Glutamatergic neuron (in vitro differentiated cells): ENCODE measurements around the gene UTP11. TPM values are rescaled to one million over a fixed set of nuclear protein-coding genes. Genes with fewer than 3 reads are reported as not detected.

Source experiments
- DNase-seq: peaks from one replicate; pipeline ENCODE4 v3.0.0; 2022
- H3K27ac Mint-ChIP-seq: one replicate; pipeline ENCODE4 v1.8.0; 2020; ENCODE audit warnings: mild to moderate bottlenecking, mixed read lengths, inconsistent platforms; ENCODE audit not compliant: unreplicated experiment
- H3K27me3 Mint-ChIP-seq: one replicate; pipeline ENCODE4 v1.8.0; 2020; ENCODE audit warnings: mild to moderate bottlenecking, moderate library complexity, mixed read lengths, inconsistent platforms; ENCODE audit not compliant: unreplicated experiment
- H3K36me3 Mint-ChIP-seq: one replicate; pipeline ENCODE4 v1.8.0; 2020; ENCODE audit warnings: mild to moderate bottlenecking, mixed read lengths, inconsistent platforms; ENCODE audit not compliant: unreplicated experiment
- H3K4me1 Mint-ChIP-seq: one replicate; pipeline ENCODE4 v1.8.0; 2020; ENCODE audit warnings: mild to moderate bottlenecking, low read depth, mixed read lengths, inconsistent platforms; ENCODE audit not compliant: unreplicated experiment
- H3K4me3 Mint-ChIP-seq: one replicate; pipeline ENCODE4 v1.8.0; 2020; ENCODE audit warnings: mild to moderate bottlenecking, mixed read lengths, inconsistent platforms; ENCODE audit not compliant: unreplicated experiment
- H3K9me3 Mint-ChIP-seq: one replicate; pipeline ENCODE4 v1.8.0; 2020; ENCODE audit warnings: mild to moderate bottlenecking, moderate library complexity, mixed read lengths, inconsistent platforms; ENCODE audit not compliant: unreplicated experiment
- CTCF ChIP-seq: fragments of 200-600 bp; sonication (generic); IDR thresholded peaks from one replicate; pipeline ENCODE4 v1.5.0; 2021; ENCODE audit not compliant: partially characterized antibody, unreplicated experiment
- total RNA-seq: library from RNA; stranded (reverse); fragmentation: NEBNext Ultra II Directional; extraction: Animal tissue kit (Norgen Biotek cat#: 25700); gene quantifications from one replicate; pipeline ENCODE4 v1.2.1, GENCODE V29; 2021; ENCODE audit not compliant: unreplicated experiment

UTP11 gene
- total RNA-seq, 1 donor from 2014 or later, result 34.6 TPM

- peaks cover 8% of the 10 kb centered on the region for H3K9me3 Mint-ChIP-seq
- no peak overlapping the region for H3K27ac Mint-ChIP-seq
- H3K4me1 Mint-ChIP-seq, result peaks cover 28% of the 10 kb centered on the region
These were observed 59.0 kb downstream of the UTP11 start for GRCh38 chr1:38071312-38072256.

GRCh38 chr1:38072858-38073257 lies 60.3 kb downstream of the UTP11 start:
- no peak for DNase-seq
- Mint-ChIP-seq H3K9me3 (peaks cover 8% of the 10 kb centered on the region), H3K27me3 (peaks cover 11% of the 10 kb centered on the region), H3K4me3 (no peak overlapping the region), H3K4me1 (peaks cover 25% of the 10 kb centered on the region), H3K36me3 (no peaks in the 10 kb centered on the region), H3K27ac (no peak overlapping the region)
- TF ChIP-seq CTCF, result no peak

More at GRCh38 chr1:38071312-38072256, 59.0 kb downstream of the UTP11 start:
- Mint-ChIP-seq H3K4me3 (no peak overlapping the region), H3K27me3 (peaks cover 11% of the 10 kb centered on the region), H3K36me3 (no peaks in the 10 kb centered on the region)
- TF ChIP-seq CTCF, result no peak
- DNase-seq, result no peak

- peaks cover 7% of the 10 kb centered on the region for H3K9me3 Mint-ChIP-seq
- H3K27ac Mint-ChIP-seq, result no peak overlapping the region
- TF ChIP-seq CTCF, result no peak
- no peaks in the 10 kb centered on the region for H3K36me3 Mint-ChIP-seq
- peak overlapping the region; percentile 28 for H3K4me3 Mint-ChIP-seq
- DNase-seq, result no peak
- H3K4me1 Mint-ChIP-seq, result peaks cover 23% of the 10 kb centered on the region
- peaks cover 11% of the 10 kb centered on the region for H3K27me3 Mint-ChIP-seq
These were observed 61.2 kb downstream of the UTP11 start for GRCh38 chr1:38073534-38074301.

- DNase-seq, result no peak
- H3K27me3 Mint-ChIP-seq, result peaks cover 11% of the 10 kb centered on the region
- no peak for TF ChIP-seq CTCF
- H3K4me1 Mint-ChIP-seq, result peaks cover 23% of the 10 kb centered on the region
- H3K9me3 Mint-ChIP-seq, result peaks cover 7% of the 10 kb centered on the region
- H3K4me3 Mint-ChIP-seq, result no peak overlapping the region
- no peaks in the 10 kb centered on the region for H3K36me3 Mint-ChIP-seq
- no peak overlapping the region for H3K27ac Mint-ChIP-seq
These were observed 61.8 kb downstream of the UTP11 start for GRCh38 chr1:38074302-38074677.

Other genes starting within 250 kb of the UTP11 start
- gene EPHA10, start 247.6 kb upstream of the UTP11 start, total RNA-seq, result 4.8 TPM
- 112 TPM for gene MANEAL, start 218.9 kb upstream of the UTP11 start, total RNA-seq
- 57.3 TPM for gene C1orf122, start 204.9 kb upstream of the UTP11 start, total RNA-seq
- 14.9 TPM for gene YRDC, start 204.5 kb upstream of the UTP11 start, total RNA-seq
- gene MTF1, start 153.1 kb upstream of the UTP11 start, total RNA-seq, result 15.5 TPM
- gene INPP5B, start 65.7 kb upstream of the UTP11 start, total RNA-seq, result 19.3 TPM
- 73.0 TPM for gene SF3A3, start 22.7 kb upstream of the UTP11 start, total RNA-seq
- 20.0 TPM for gene FHL3, start 7.2 kb upstream of the UTP11 start, total RNA-seq
- 9.3 TPM for gene POU3F1, start 34.1 kb downstream of the UTP11 start, total RNA-seq